Measurements from ENCODE around the gene MYO10.
"Not testable (repeated sequence)": the region's sequence is repeated elsewhere in the genome, so short reads cannot be mapped to it uniquely, and the experiment has no call there.

MYO10 gene

DNA sequence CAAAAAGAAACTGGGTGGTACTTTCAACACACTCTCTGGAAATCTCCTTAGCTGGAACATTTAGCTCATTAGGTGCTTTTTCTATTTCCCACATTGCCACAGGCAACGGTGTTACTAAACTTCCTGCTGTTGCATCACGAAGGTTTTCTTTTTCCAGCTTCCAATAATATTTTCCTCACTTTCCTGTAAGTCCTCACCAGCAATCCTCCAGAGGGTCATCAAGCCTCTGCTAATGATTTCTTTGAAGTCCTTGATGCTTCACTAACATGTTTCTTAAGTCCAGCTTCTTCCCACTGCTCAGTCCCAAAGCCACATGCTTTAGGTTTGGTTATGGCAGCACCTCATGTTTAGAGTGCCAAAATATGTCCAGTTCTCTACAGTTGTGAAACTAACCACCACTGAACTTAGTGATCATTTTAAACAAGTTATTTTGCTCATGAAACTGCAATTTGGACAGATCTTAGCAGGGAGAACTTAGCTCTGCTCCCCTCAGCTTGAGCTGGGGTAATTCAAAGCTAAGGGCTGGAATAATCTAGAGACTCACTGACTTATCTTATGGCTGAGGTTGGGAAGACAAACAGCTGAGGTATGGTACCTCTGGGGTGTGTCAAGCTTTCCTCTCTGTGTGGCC is 279.4 kb downstream of the MYO10 start:
- no peak for DNase-seq

DNA sequence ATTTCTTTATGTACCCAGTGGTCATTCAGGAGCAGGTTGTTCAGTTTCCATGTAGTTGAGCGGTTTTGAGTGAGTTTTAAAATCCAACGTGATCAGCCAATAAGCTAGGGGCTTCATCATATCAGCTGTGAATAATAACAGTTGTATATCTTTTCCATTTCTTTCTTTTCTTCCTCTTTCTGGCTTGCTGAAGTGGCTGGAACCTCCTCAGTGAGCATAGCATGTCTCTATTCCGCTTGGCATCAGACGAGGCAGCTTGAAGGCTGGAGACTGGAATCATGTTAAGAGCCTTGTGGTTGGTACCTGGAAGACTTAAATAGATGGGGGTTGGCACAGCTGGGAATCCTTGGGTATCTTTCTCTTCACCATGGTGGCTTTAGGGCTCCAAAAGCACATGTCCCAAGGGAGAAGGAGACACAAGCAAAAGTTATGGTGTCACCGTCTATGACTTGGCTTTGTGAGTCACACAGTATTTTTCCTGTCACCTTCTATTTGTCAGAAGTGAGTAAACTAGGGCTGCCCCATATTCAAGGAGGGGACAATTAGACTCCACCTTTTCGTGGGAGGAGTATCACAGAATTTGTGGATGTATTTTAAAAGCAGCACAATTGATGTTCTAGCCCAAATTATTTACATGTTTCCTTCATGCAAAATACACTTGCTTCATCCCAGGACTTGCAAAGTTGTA is 281.3 kb downstream of the MYO10 start:
- no peak for DNase-seq

DNA sequence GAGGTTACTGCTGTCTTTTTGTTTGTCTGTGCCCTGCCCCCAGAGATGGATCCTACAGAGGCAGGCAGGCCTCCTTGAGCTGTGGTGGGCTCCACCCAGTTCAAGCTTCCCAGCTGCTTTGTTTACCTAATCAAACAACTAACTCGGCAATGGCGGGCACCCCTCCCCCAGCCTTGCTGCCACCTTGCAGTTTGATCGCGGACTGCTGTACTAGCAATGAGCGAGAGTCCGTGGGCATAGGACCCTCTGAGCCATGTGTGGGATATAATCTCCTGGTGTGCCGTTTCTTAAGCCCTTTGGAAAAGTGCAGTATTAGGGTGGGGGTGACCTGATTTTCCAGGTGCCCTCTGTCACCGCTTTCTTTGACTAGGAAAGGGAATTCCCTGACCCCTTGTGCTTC is 287.3 kb downstream of the MYO10 start:
- DNase-seq: not testable (repeated sequence)

DNA sequence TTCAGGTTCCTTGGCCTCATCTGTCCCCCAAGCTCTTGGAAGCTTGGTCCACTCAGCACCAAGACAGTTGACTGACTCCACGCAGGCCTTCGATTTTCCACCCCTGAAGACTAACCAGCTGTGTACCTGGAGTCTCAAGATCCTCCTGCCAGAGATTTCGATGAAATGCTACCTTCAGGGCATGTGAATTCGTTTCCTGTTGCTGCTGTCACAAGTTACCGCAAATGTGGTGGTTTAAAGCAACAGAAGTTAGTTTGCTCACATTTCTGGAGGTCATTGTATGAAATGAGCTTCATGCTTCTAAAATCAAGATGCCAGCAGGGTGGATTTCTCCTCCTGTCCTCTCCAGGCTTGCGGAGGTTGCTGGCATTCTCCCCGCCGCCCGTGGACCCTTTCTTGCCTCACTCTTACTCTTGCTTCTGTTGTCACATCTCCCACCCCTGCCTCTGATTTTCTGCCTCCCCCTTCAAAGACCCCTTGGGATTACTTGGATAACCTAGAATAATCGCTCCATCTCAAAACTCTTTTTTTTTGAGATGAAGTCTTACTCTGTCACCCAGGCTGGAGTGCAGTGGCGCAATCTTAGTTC is 291.7 kb downstream of the MYO10 start:
- DNase-seq: no peak

GRCh38 chr5:16642867-16643266 is 293.2 kb downstream of the MYO10 start:
- DNase-seq: no peak

DNA sequence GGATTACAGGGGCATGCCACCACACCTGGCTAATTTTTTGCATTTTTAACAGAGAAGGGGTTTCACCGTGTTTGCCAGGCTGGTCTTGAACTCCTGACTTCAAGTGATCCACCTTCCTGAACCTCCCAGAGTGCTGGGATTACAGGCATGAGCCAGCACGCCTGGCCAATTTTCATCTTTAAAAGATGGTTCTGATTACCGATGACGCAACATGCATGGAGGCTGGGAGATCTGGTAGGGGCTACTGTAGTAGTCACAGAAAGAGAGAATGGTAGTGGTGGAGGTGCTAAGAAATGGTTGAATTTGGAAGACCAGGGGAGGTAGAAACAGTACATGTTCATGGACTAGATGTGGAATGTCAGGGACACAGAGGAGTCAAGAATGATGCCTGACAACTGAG is 296.9 kb downstream of the MYO10 start:
- no peak for DNase-seq

- no peak for DNase-seq
Observed at GRCh38 chr5:16628376-16628775, 307.7 kb downstream of the MYO10 start.

GRCh38 chr5:16626696-16627264 is 309.3 kb downstream of the MYO10 start:
- no peak for DNase-seq

GRCh38 chr5:16625096-16625495 is 311.0 kb downstream of the MYO10 start:
- no peak for DNase-seq

DNA sequence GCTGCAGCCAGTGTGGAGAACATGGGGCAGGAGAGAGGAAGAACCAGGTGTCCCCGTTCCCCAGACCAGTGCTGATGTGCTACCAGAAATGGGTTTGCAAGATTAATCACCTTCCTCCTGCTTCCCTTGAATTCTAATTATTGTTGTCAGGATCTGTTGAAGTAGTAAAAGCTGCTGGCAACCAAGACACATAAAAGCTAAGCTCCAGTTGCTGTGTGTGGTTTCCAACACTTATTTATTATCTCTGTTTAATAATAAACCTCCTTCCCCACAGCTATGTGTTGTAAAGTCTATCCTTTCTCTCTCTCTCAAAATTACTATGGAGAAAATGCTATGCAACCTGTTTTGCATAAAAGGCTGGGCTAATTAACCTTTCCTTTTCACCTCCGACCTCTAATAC is 317.0 kb downstream of the MYO10 start:
- no peak for DNase-seq

GRCh38 chr5:16618138-16618897 is 317.8 kb downstream of the MYO10 start:
- DNase-seq: no peak

GRCh38 chr5:16617274-16617968 is 318.7 kb downstream of the MYO10 start:
- no peak for DNase-seq

DNA sequence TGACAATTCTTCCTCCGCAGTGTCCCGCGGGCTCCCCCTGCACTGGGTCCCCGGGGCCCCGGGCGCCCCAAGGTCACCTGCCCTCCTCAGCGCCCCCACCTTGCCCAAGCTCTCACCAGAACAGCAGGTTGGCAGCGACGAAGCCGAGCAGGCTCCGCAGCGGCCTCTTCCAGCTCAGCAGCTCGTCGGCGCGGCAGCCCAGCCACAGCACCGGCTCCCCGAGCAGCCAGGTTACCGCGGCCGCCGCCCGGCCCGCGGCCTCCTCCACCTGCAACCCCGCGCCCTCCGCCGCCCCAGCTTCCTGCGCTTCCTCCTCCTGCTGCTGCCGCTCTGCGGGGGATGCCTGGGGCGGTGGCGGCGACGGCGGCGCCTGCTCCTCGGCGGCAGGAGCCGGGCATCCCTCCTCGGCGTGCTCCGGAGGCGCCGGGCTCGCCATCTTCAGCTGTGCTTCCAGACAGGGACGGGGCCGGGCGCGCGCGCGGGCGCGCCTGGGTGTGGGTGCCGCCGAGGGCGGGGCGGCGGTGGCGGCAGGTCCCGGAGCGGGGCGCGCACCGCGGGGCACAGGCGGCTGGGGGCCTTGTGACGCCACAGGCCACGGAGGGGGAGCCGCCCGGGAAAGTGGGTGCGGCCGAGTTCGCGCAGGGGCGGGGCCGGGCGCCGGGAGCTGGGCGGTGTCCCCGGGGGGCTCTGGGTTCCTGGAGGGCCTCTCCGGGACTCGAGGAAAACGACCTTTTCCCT is 319.4 kb downstream of the MYO10 start, which contains the start of gene RETREG1:
Gene RETREG1, minus strand, starts transcription at position 462 of the 738 bp plus-strand sequence. Its CDS starts 26 bp downstream, at position 436.
- DNase-seq: peak; percentile 55

- DNase-seq: no peak
Observed at GRCh38 chr5:16615741-16616535, 320.1 kb downstream of the MYO10 start.

GRCh38 chr5:16612007-16612406 is 324.1 kb downstream of the MYO10 start:
- DNase-seq: no peak
